Smooth muscle cell (in vitro differentiated cells): ENCODE results near the gene ABCC10. TPM values are rescaled to one million over a fixed set of nuclear protein-coding genes. Genes with fewer than 3 reads are reported as not detected.

Source experiments
- DNase-seq: peaks from one replicate; lab custom pipeline; 2025; ENCODE audit not compliant: unreplicated experiment; lab: John Stamatoyannopoulos, UW
- H2AFZ ChIP-seq: fragments of 200-600 bp; sonication (generic); 2 replicates; pipeline ENCODE4 v1.6.0; 2016; ENCODE audit warnings: antibody characterized with exemption, low read depth, mild to moderate bottlenecking
- H3F3A ChIP-seq: fragments of 200-600 bp; sonication (generic); 2 replicates; pipeline ENCODE4 v1.6.0; 2017; ENCODE audit warnings: antibody characterized with exemption, low read depth
- H3K27ac ChIP-seq: fragments of 200-600 bp; sonication (generic); 2 replicates; pipeline ENCODE4 v1.5.1; 2016; ENCODE audit warnings: low read depth, mild to moderate bottlenecking
- H3K27me3 ChIP-seq: fragments of 200-600 bp; sonication (generic); 2 replicates; pipeline ENCODE4 v1.6.1; 2016; ENCODE audit warnings: low read depth, mild to moderate bottlenecking
- H3K36me3 ChIP-seq: fragments of 200-600 bp; sonication (generic); 2 replicates; pipeline ENCODE4 v1.5.1; 2016; ENCODE audit warnings: low read depth
- H3K4me1 ChIP-seq: fragments of 200-600 bp; sonication (generic); 2 replicates; pipeline ENCODE4 v1.5.1; 2016; ENCODE audit warnings: low read depth
- H3K4me2 ChIP-seq: fragments of 200-600 bp; sonication (generic); 2 replicates; pipeline ENCODE4 v1.6.0; 2016; ENCODE audit warnings: mild to moderate bottlenecking
- H3K4me3 ChIP-seq: fragments of 200-600 bp; sonication (generic); 2 replicates; pipeline ENCODE4 v1.5.1; 2016; ENCODE audit warnings: mild to moderate bottlenecking
- H3K79me2 ChIP-seq: fragments of 200-600 bp; sonication (generic); 2 replicates; pipeline ENCODE4 v1.6.0; 2016; ENCODE audit warnings: low read depth, mild to moderate bottlenecking
- H3K9ac ChIP-seq: fragments of 200-600 bp; sonication (generic); 2 replicates; pipeline ENCODE4 v1.6.0; 2016; ENCODE audit warnings: low read depth
- H3K9me3 ChIP-seq: fragments of 200-600 bp; sonication (generic); replicated peaks from 2 replicates; pipeline ENCODE4 v1.5.1; 2016; ENCODE audit warnings: low read depth
- H4K20me1 ChIP-seq: fragments of 200-600 bp; sonication (generic); 2 replicates; pipeline ENCODE4 v1.6.0; 2016; ENCODE audit warnings: low read depth
- WGBS: methylation state at CpG from one replicate; pipeline ENCODE4 v1.1.7; 2016; ENCODE audit warnings: low lambda C conversion rate; 5-methylcytosine and 5-hydroxymethylcytosine counted together
- polyA plus RNA-seq: library from polyadenylated mRNA; unstranded; fragments of >200 nt; fragmentation: Nextera tagmentation; extraction: Ambion mirVana; gene quantifications from 2 replicates; pipeline ENCODE4 v1.2.1, GENCODE V29; 2016
- total RNA-seq: library from RNA; depleted of rRNA; stranded (reverse); fragments of >200 nt; gene quantifications from 2 replicates; pipeline ENCODE4 v1.2.3, GENCODE V29; 2014
- TF ChIP-seq, protein P1 (sequence below): fragments of 200-600 bp; sonication (generic); IDR thresholded peaks from 2 replicates; pipeline ENCODE4 v1.5.1; 2017; ENCODE audit warnings: borderline replicate concordance, mild to moderate bottlenecking, antibody characterized with exemption; ENCODE audit not compliant: insufficient read depth, poor library complexity, severe bottlenecking

The ABCC10 gene
- total and polyA plus RNA-seq, 2 experiments from 2014 or later = 11.2 to 17.8 TPM

- Histone ChIP-seq H3K27me3 (no peaks in the 10 kb centered on the region), H2AFZ (no peak overlapping the region), H3F3A (no peaks in the 10 kb centered on the region), H3K4me3 (no peak overlapping the region), H3K36me3 (no peaks in the 10 kb centered on the region), H3K9ac (no peak overlapping the region), H3K9me3 (no peaks in the 10 kb centered on the region), H4K20me1 (no peaks in the 10 kb centered on the region), H3K79me2 (no peaks in the 10 kb centered on the region), H3K4me2 (no peak overlapping the region), H3K4me1 (no peaks in the 10 kb centered on the region), H3K27ac (no peak overlapping the region)
- no peak for DNase-seq
- WGBS = 98% methylated on average over 16 of the region's 16 CpGs
- TF ChIP-seq, protein P1, sequence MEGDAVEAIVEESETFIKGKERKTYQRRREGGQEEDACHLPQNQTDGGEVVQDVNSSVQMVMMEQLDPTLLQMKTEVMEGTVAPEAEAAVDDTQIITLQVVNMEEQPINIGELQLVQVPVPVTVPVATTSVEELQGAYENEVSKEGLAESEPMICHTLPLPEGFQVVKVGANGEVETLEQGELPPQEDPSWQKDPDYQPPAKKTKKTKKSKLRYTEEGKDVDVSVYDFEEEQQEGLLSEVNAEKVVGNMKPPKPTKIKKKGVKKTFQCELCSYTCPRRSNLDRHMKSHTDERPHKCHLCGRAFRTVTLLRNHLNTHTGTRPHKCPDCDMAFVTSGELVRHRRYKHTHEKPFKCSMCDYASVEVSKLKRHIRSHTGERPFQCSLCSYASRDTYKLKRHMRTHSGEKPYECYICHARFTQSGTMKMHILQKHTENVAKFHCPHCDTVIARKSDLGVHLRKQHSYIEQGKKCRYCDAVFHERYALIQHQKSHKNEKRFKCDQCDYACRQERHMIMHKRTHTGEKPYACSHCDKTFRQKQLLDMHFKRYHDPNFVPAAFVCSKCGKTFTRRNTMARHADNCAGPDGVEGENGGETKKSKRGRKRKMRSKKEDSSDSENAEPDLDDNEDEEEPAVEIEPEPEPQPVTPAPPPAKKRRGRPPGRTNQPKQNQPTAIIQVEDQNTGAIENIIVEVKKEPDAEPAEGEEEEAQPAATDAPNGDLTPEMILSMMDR = no peak
Observed at GRCh38 chr6:43447604-43448003, 20.3 kb downstream of the ABCC10 start.

DNA sequence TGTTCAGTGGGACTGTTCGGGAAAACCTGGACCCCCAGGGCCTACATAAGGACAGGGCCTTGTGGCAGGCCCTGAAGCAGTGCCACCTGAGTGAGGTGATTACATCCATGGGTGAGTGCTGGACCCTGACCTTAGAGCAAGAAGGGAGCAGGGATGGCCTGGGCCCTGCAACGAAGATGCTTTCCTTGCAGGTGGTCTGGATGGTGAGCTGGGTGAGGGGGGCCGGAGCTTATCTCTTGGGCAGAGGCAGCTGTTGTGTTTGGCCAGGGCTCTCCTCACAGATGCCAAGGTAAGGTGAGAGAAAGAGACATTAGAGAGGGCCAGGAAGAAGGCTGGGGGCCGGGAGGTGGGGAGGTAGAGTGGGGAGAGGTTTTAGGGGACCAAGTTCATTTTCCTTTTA lies 21.6 kb downstream of the ABCC10 start:
- H3K4me3 ChIP-seq = no peak overlapping the region
- H4K20me1 ChIP-seq = no peaks in the 10 kb centered on the region
- no peaks in the 10 kb centered on the region for H3K79me2 ChIP-seq
- no peaks in the 10 kb centered on the region for H3K36me3 ChIP-seq
- no peak overlapping the region for H3K9ac ChIP-seq
- no peak overlapping the region for H3K4me2 ChIP-seq
- no peaks in the 10 kb centered on the region for H3K4me1 ChIP-seq
- peaks cover 1% of the 10 kb centered on the region for H3F3A ChIP-seq
- H3K9me3 ChIP-seq = no peaks in the 10 kb centered on the region
- H3K27me3 ChIP-seq = no peaks in the 10 kb centered on the region
- TF ChIP-seq, protein P1 = no peak
- no peak overlapping the region for H2AFZ ChIP-seq
- no peak overlapping the region for H3K27ac ChIP-seq
- DNase-seq = no peak
- WGBS = 96% methylated on average over 4 of the region's 4 CpGs

GRCh38 chr6:43450699-43451131 lies 23.4 kb downstream of the ABCC10 start:
- Histone ChIP-seq H3K4me1 (peaks cover 1% of the 10 kb centered on the region), H3K36me3 (no peaks in the 10 kb centered on the region), H3K27ac (no peak overlapping the region), H2AFZ (no peak overlapping the region), H3K4me3 (no peak overlapping the region), H3K79me2 (no peaks in the 10 kb centered on the region), H3K9me3 (no peaks in the 10 kb centered on the region), H3F3A (peaks cover 3% of the 10 kb centered on the region), H3K4me2 (no peak overlapping the region), H3K27me3 (no peaks in the 10 kb centered on the region), H3K9ac (no peak overlapping the region), H4K20me1 (no peaks in the 10 kb centered on the region)
- TF ChIP-seq, protein P1 = no peak
- no peak for DNase-seq
- WGBS = 92% methylated on average over 13 of the region's 13 CpGs

GRCh38 chr6:43451348-43451747 lies 24.0 kb downstream of the ABCC10 start:
- no peak overlapping the region for H3K9ac ChIP-seq
- no peak overlapping the region for H3K4me3 ChIP-seq
- H3K4me1 ChIP-seq = peaks cover 4% of the 10 kb centered on the region
- H2AFZ ChIP-seq = no peak overlapping the region
- DNase-seq = no peak
- H3K9me3 ChIP-seq = no peaks in the 10 kb centered on the region
- H4K20me1 ChIP-seq = no peaks in the 10 kb centered on the region
- TF ChIP-seq, protein P1 = no peak
- H3K27ac ChIP-seq = no peak overlapping the region
- no peaks in the 10 kb centered on the region for H3K36me3 ChIP-seq
- no peaks in the 10 kb centered on the region for H3K27me3 ChIP-seq
- H3K79me2 ChIP-seq = no peaks in the 10 kb centered on the region
- no peak overlapping the region for H3K4me2 ChIP-seq
- H3F3A ChIP-seq = peaks cover 3% of the 10 kb centered on the region
- 86% methylated on average over 4 of the region's 4 CpGs for WGBS
